Lung microvascular endothelial cell (primary cell): ENCODE data around the gene LGI2. TPM values are rescaled to one million over a fixed set of nuclear protein-coding genes. Genes with fewer than 3 reads are reported as not detected.

Source experiments
- DNase-seq, 2 donors: peaks; one replicate each; pipeline versions ENCODE4 v3.0.0 to v3.0.0-alpha.2; 2010; ENCODE audit warnings: low read depth in 2 of 2
- total RNA-seq: library from RNA; depleted of rRNA; stranded (reverse); fragments of >200 nt; gene quantifications from 2 replicates; pipeline ENCODE4 v1.2.1, GENCODE V29; 2014

Gene LGI2
- total RNA-seq, 1 donor from 2014 or later, result not detected

DNA sequence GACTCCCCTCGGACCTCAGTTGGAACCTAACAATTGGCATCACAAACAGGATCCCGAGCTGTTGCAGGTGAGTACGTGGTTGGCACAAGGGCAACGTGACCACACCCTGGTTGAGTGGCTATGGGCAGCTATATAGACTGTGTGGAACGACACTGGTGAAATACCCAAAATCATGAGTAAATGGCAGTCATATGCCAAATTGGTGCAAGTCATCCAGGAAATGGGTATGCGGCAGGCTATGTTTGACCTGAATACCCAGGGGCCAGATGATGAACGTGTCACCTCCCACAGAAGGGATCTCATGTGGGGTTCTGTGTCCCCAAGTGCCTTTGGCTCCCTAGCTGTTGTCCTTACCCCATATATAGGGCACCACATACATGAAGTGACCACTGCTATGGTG is 64.7 kb downstream of the LGI2 start:
- no peak for DNase-seq

DNA sequence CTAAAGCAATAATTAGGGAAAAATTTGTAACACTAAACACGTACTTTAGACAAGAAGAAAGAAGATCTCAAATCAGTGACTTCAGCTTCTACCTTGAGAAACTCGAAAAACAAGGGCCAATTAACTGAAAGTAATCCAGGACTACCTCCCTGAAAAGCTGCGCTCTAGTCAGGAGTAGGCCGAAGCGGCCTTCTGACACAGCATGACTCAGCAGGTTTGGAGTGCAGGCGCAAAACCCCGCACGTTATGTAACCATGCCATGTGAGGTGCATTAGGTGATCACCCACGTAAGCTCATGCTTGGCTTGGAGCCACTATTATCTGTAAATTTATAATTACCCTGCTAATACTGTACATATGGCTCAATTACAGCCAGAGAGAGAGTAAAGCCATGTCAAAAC is 65.1 kb downstream of the LGI2 start:
- DNase-seq, result no peak

DNA sequence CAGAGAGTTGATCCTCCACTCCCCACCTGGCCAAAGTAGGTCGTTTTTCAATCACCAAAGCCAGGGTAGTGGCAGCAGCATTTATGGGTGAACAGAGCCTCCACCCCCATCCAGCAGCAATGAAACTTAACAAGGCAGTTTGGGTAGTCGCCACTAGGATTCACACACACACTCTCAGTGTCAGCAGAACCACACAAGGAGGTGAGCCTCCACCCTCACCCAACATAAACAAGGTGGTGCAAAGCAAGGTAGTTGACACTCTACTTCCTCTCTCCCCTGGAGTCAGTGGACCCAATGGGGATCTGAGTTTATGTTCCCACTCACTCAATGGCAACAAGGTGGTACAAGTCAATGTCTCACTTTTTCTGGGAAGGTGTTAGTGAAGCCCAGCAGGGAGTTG is 67.5 kb downstream of the LGI2 start:
- DNase-seq, result no peak

DNA sequence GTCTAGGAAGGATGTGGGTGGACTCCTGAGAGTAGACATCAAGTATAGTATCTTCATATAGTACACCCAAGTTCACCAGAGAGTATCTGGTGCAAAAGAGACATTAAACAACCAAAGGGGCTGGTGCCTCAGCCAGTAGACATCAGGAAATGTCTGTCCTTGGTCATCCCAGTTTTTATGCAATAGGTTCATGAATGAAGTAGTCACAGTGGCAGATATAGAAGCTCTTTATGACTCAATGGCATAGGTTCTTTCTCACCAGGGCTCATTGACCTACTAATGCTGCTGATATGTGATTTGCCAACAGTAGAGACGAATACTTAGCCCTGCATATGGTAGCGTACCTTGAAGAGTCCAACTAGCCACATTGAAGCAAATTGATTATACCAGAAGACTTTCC is 72.9 kb downstream of the LGI2 start:
- DNase-seq, result no peak

DNA sequence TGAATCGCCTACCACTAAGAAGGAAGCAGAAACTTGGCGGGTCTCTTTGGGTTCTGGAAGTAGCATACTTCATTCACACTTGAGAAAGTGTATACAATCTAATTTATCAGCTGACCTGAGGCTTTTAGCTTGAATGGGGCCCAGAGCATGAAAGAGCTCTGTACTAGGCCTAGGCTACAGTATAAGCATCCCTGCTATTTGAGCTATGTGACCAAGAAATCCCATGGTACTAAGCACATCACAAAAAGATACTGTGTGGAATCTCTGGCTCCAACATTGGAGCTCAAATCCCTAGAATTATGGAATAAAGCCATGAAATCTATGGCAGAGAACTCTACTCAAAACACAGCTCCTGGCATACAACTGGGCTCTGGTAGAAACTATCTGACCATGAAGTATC is 74.0 kb downstream of the LGI2 start:
- no peak for DNase-seq

DNA sequence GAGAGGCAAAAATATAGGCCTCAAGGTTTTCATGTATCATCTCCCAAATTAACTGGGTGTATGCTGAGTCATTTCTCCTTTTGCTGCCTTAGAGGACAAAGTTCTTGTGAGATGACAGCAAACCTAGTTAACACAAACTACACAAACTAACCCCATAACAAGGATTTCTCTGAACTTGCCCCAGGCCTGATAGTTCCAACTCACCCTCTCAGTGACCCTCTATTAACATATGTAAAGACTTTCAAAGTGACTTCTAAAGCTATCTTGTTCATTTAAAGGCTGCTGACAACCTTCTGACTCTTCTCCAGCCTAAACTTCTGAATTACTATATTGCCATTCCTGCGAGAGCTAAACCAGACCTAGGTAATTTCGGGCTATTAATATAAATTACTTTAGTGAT is 74.7 kb downstream of the LGI2 start:
- no peak for DNase-seq

DNA sequence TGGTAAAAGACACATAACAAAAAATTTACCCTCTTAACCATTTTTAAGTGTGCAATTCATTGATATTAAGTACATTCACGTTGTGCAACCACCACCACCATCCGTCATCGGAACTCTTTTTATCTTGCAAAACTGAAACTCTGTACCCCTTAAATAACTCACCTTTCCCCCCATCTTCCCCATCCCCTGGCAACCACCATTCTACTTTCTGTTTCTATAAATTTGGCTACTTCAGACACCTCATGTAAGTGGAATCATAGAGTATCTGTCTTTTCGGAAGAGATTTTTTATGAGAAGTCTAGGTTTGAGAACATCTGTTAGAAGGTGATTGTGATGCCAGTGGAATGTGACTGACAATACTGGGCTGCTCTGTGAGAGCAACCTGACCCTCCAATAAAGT is 78.1 kb downstream of the LGI2 start:
- DNase-seq, result no peak

DNA sequence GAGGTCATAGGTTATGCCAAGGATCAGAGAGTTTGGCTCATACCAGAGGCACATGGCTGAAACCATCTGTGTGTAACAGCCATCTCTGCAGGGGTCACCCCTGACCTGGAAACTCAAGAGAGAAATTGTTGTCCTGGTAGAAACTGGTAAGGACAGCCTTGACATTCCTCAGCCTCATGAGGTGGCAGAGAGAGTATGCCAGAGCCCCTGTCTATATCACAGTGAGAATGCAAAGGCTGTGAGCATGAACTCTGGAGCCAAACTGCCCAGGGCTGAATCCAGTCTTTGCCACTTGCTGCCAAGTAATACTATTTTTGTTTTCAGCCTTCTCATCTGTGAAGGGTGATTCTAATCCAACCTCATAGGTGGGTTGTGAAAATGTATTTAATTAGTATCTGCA is 80.8 kb downstream of the LGI2 start:
- no peak for DNase-seq

Other genes starting within 250 kb of the LGI2 start
- 0.20 TPM in 1 of 2 replicates, not detected in the other for gene SOD3, start 235.4 kb downstream of the LGI2 start, total RNA-seq
- 9.2 and 19.8 TPM in 2 replicates for gene CCDC149, start 117.9 kb downstream of the LGI2 start, total RNA-seq
- gene SEPSECS, start 129.5 kb upstream of the LGI2 start, total RNA-seq, result 5.9 and 6.7 TPM in 2 replicates
- gene PI4K2B, start 203.1 kb upstream of the LGI2 start, total RNA-seq, result 18.5 and 24.6 TPM in 2 replicates